ENCODE data around the gene SLC35A1.

The SLC35A1 gene

GRCh38 chr6:87529221-87529620 lies 56.4 kb downstream of the SLC35A1 start:
- H3K4me3 ChIP-seq (ENCODE audit: low read depth, low read length): no peak overlapping the region
- TF ChIP-seq CTCF (IDR thresholded peaks at IDR 0.05; ENCODE audit: low read depth, low read length): no peak

- no peak overlapping the region for H3K4me3 ChIP-seq (ENCODE audit: low read depth, low read length)
Measured at GRCh38 chr6:87534377-87535047, 61.7 kb downstream of the SLC35A1 start.

GRCh38 chr6:87538510-87539260 lies 65.9 kb downstream of the SLC35A1 start:
- no peak for TF ChIP-seq CTCF (IDR thresholded peaks at IDR 0.05; ENCODE audit: low read depth, low read length)
- H3K4me3 ChIP-seq (ENCODE audit: low read depth, low read length): no peak overlapping the region

More at GRCh38 chr6:87534377-87535047, 61.7 kb downstream of the SLC35A1 start:
- no peak for TF ChIP-seq CTCF (IDR thresholded peaks at IDR 0.05; ENCODE audit: low read depth, low read length)

- H3K4me3 ChIP-seq (ENCODE audit: low read depth, low read length): no peak overlapping the region
- no peak for TF ChIP-seq CTCF (IDR thresholded peaks at IDR 0.05; ENCODE audit: low read depth, low read length)
Measured at GRCh38 chr6:87539554-87539953, 66.8 kb downstream of the SLC35A1 start.

- H3K4me3 ChIP-seq (ENCODE audit: low read depth, low read length): no peak overlapping the region
- TF ChIP-seq CTCF (IDR thresholded peaks at IDR 0.05; ENCODE audit: low read depth, low read length): no peak
Measured at GRCh38 chr6:87540539-87540938, 67.8 kb downstream of the SLC35A1 start.

GRCh38 chr6:87541041-87541440 lies 68.3 kb downstream of the SLC35A1 start:
- no peak for TF ChIP-seq CTCF (IDR thresholded peaks at IDR 0.05; ENCODE audit: low read depth, low read length)
- no peak overlapping the region for H3K4me3 ChIP-seq (ENCODE audit: low read depth, low read length)

- no peak for TF ChIP-seq CTCF (IDR thresholded peaks at IDR 0.05; ENCODE audit: low read depth, low read length)
- no peak overlapping the region for H3K4me3 ChIP-seq (ENCODE audit: low read depth, low read length)
Measured at GRCh38 chr6:87541744-87542143, 69.0 kb downstream of the SLC35A1 start.

All from WI38 (cell line).